Karpas-422 (cell line): Measurements from ENCODE around the gene TBC1D10A. TPM values are rescaled to one million over a fixed set of nuclear protein-coding genes. Genes with fewer than 3 reads are reported as not detected.

Experiments used
- DNase-seq: peaks from one replicate; pipeline ENCODE4 v3.0.0-alpha.2; 2015
- H2AFZ ChIP-seq: fragments of 200-600 bp; sonication (generic); 2 replicates; pipeline ENCODE4 v1.6.1; 2014; ENCODE audit warnings: antibody characterized with exemption, low read length, mixed read lengths
- H3K27ac ChIP-seq: fragments of 200-600 bp; sonication (generic); 2 replicates; pipeline ENCODE4 v1.5.1; 2014; ENCODE audit warnings: mild to moderate bottlenecking, low read length, moderate library complexity
- H3K27me3 ChIP-seq: fragments of 200-600 bp; sonication (generic); 2 replicates; pipeline ENCODE4 v1.6.1; 2014; ENCODE audit warnings: low read length, mixed read lengths
- H3K36me3 ChIP-seq: fragments of 200-600 bp; sonication (generic); 2 replicates; pipeline ENCODE4 v1.6.1; 2014; ENCODE audit warnings: low read length, mixed read lengths; ENCODE audit not compliant: insufficient read depth
- H3K4me1 ChIP-seq: fragments of 200-600 bp; sonication (generic); 2 replicates; pipeline ENCODE4 v1.6.1; 2014; ENCODE audit warnings: mild to moderate bottlenecking, low read length, mixed read lengths
- H3K4me2 ChIP-seq: fragments of 200-600 bp; sonication (generic); 2 replicates; pipeline ENCODE4 v1.6.1; 2014; ENCODE audit warnings: low read length, low read depth, mild to moderate bottlenecking; ENCODE audit not compliant: poor library complexity, severe bottlenecking
- H3K4me3 ChIP-seq: fragments of 200-600 bp; sonication (generic); 2 replicates; pipeline ENCODE4 v1.5.1; 2014; ENCODE audit warnings: mild to moderate bottlenecking, antibody characterized with exemption, low read length, mixed read lengths
- H3K79me2 ChIP-seq: fragments of 200-600 bp; sonication (generic); 2 replicates; pipeline ENCODE4 v1.6.1; 2014; ENCODE audit warnings: mild to moderate bottlenecking, low read length, mixed read lengths
- H3K9ac ChIP-seq: fragments of 200-600 bp; sonication (generic); 2 replicates; pipeline ENCODE4 v1.6.0; 2014; ENCODE audit warnings: low read length
- H3K9me2 ChIP-seq: fragments of 200-600 bp; sonication (generic), shearing (Covaris generic); replicated peaks from 2 replicates; pipeline ENCODE4 v1.6.0; 2014; ENCODE audit warnings: mild to moderate bottlenecking, low read length, moderate library complexity; ENCODE audit not compliant: insufficient read depth
- H3K9me3 ChIP-seq: fragments of 300-700, 200-600 bp; sonication (generic); 2 replicates; pipeline ENCODE4 v1.6.1; 2014; ENCODE audit warnings: low read length, mixed read lengths
- H4K20me1 ChIP-seq: fragments of 200-600 bp; sonication (generic); 2 replicates; pipeline ENCODE4 v1.6.1; 2014; ENCODE audit warnings: mild to moderate bottlenecking, antibody characterized with exemption, low read length, low read depth; ENCODE audit not compliant: insufficient read depth
- total RNA-seq: library from RNA; depleted of rRNA; stranded (reverse); fragments of >200 nt; shearing (Covaris generic); gene quantifications from 2 replicates; pipeline ENCODE4 v1.2.3, GENCODE V29; 2014; ENCODE audit warnings: low replicate concordance; rRNA removed

Gene TBC1D10A, protein sequence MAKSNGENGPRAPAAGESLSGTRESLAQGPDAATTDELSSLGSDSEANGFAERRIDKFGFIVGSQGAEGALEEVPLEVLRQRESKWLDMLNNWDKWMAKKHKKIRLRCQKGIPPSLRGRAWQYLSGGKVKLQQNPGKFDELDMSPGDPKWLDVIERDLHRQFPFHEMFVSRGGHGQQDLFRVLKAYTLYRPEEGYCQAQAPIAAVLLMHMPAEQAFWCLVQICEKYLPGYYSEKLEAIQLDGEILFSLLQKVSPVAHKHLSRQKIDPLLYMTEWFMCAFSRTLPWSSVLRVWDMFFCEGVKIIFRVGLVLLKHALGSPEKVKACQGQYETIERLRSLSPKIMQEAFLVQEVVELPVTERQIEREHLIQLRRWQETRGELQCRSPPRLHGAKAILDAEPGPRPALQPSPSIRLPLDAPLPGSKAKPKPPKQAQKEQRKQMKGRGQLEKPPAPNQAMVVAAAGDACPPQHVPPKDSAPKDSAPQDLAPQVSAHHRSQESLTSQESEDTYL
- 7.6 and 16.9 TPM in 2 replicates for total RNA-seq

DNA sequence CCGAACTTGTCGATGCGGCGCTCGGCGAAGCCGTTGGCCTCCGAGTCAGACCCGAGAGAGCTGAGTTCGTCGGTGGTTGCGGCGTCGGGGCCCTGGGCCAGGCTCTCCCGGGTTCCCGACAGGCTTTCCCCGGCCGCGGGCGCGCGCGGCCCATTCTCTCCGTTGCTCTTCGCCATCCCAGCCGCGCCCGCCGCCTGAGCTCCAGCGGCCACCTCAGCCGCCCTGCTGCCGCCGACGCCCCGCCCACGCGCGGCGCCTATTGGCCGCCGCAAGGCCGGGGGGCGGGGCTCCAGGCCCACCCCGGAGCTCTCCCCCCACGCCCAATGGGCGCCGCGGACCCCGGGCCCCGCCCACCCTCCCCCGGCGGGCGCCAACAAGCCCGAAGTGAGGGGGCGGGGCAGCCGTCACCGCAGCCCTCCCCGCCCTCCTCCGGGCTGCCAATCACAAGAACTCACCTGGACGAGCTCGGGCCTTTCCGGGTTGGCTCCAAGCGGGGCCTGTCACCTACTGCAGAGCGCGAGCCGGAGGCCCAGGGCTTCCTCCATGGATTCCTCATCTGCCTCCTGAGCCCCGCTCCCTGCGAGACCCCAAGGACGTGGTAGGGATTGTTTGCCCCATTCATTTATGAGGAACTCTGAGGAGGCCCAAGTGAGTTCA, at the start of gene TBC1D10A:
Gene TBC1D10A, minus strand, starts transcription at position 236 of the 657 bp plus-strand sequence. Its CDS starts 60 bp downstream, at position 176.
- Histone ChIP-seq H3K79me2 (peaks cover 25% of the 10 kb centered on the region), H3K4me1 (peaks cover 30% of the 10 kb centered on the region), H3K9me3 (no peaks in the 10 kb centered on the region)

DNA sequence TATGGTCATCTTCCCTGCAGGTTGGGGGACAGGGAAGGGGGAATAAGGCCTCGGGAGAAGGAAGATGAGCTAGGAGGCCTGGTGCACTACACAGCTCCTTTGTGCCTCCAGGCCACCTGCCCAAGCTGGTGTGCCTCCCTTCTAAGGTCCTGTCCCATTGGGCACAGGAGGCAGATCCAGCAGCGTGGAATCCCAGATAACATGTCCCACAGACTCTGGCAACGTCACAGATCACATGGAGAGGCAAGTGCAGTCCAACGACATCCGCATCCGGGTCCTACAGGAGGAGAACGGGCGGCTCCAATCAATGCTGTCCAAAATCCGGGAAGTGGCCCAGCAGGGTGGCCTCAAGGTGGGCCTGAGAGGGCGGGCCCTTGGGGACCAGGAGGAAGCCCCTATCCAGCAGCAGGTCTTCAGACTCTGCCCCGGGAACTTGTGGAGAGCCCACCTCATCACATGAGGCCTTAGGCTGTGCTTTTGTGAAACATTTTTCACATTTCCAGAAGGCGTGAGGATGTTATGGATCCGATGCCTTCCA, 48.6 kb upstream of the TBC1D10A start:
- H2AFZ ChIP-seq: no peak overlapping the region
- no peak overlapping the region for H3K4me2 ChIP-seq
- peaks cover 2% of the 10 kb centered on the region; the same call in 1 of the 2 replicates for H3K4me1 ChIP-seq
- H4K20me1 ChIP-seq: no peaks in the 10 kb centered on the region
- no peak overlapping the region for H3K9ac ChIP-seq
- no peaks in the 10 kb centered on the region for H3K9me3 ChIP-seq
- H3K9me2 ChIP-seq: no peaks in the 10 kb centered on the region
- H3K36me3 ChIP-seq: no peaks in the 10 kb centered on the region
- H3K27ac ChIP-seq: no peak overlapping the region
- H3K27me3 ChIP-seq: no peaks in the 10 kb centered on the region
- H3K4me3 ChIP-seq: no peak overlapping the region
- no peak for DNase-seq
- no peaks in the 10 kb centered on the region for H3K79me2 ChIP-seq

More for the DNA sequence above, at the start of gene TBC1D10A:
- Histone ChIP-seq H3K9me2 (no peaks in the 10 kb centered on the region), H3K4me3 (peak within 1 kb of the TSS; percentile 93), H4K20me1 (peaks cover 4% of the 10 kb centered on the region; the same call in 1 of the 2 replicates), H3K4me2 (peak within 1 kb of the TSS; percentile 93), H3K9ac (peak within 1 kb of the TSS; percentile 95), H3K36me3 (peaks cover 3% of the 10 kb centered on the region; the same call in 1 of the 2 replicates), H3K27ac (peak within 1 kb of the TSS; percentile 62), H2AFZ (peak within 1 kb of the TSS; percentile 80; the same call in 1 of the 2 replicates), H3K27me3 (no peaks in the 10 kb centered on the region)
- DNase-seq: peak; percentile 96

DNA sequence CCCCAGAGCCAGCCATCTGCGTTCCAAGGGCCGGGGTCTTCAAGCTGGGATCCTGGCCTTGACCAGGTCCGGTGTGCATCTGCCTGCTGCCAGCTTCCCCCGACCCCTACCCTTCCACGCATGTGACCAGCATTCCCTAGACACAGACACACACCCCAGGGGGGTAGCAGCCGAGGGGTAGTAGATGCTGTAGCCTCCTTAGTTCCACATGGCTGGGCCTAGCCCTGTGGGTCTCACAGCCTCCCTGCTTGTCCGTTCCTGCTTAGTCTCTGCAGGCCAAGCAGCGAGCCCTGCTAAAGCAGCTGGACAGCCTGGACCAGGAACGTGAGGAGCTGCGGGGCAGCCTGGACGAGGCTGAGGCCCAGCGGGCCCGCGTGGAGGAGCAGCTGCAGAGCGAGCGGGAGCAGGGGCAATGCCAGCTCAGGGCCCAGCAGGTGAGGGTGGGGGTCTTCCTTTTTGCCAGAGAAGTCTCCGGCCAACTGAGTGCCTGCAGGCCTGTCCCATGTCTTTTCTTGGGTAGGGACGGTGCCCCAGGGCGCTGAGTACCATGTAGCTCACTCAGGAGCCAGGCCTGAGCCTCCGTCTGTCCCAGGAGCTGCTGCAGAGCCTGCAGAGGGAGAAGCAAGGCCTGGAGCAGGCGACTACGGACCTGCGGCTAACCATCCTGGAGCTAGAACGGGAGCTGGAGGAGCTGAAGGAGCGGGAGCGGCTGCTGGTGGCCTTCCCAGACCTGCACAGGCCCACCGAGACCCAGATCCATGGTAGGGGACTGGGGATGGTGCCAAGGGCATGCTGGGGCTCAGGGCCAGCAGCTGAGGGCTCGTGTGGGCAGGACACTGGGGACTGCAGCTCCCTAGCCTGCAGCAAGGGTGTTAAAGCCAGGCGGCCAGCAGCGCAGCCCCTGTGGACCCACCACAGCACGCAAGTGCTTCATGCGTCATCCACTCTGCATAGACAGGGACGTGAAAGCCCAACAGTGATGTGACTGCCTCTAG, 46.9 kb upstream of the TBC1D10A start:
- no peaks in the 10 kb centered on the region for H3K79me2 ChIP-seq
- no peaks in the 10 kb centered on the region for H3K36me3 ChIP-seq
- H3K27ac ChIP-seq: no peak overlapping the region
- no peak overlapping the region for H2AFZ ChIP-seq
- H3K9ac ChIP-seq: no peak overlapping the region
- no peaks in the 10 kb centered on the region for H3K9me3 ChIP-seq
- no peak overlapping the region for H3K4me3 ChIP-seq
- no peaks in the 10 kb centered on the region for H3K9me2 ChIP-seq
- no peaks in the 10 kb centered on the region for H4K20me1 ChIP-seq
- H3K4me1 ChIP-seq: no peaks in the 10 kb centered on the region
- H3K4me2 ChIP-seq: no peak overlapping the region
- H3K27me3 ChIP-seq: no peaks in the 10 kb centered on the region
- DNase-seq: no peak

DNA sequence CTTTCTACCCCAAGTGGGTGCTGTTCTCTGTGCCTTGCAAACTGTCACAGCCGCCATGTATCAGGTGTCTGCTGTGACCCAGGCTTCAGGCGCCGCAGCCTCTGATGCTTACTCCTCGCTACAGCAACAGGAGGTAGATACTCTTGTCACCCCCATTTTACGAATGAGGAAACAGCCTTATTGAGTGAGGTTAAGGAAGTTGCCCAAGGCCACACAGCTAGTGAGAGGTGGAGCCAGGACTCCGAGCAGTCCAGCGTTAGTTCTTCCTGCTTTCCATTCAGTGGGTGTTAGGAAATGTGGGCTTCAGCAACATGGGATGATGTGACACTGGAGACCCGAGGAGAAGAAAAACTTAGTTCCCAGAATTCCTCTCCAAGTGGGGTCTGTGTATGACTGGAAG, 46.2 kb upstream of the TBC1D10A start:
- no peaks in the 10 kb centered on the region for H3K4me1 ChIP-seq
- H3K4me2 ChIP-seq: no peak overlapping the region
- no peaks in the 10 kb centered on the region for H4K20me1 ChIP-seq
- no peaks in the 10 kb centered on the region for H3K79me2 ChIP-seq
- no peak overlapping the region for H3K9ac ChIP-seq
- H3K4me3 ChIP-seq: no peak overlapping the region
- H3K36me3 ChIP-seq: no peaks in the 10 kb centered on the region
- H3K9me2 ChIP-seq: no peaks in the 10 kb centered on the region
- no peaks in the 10 kb centered on the region for H3K9me3 ChIP-seq
- no peak overlapping the region for H2AFZ ChIP-seq
- no peak overlapping the region for H3K27ac ChIP-seq
- H3K27me3 ChIP-seq: no peaks in the 10 kb centered on the region
- DNase-seq: no peak

DNA sequence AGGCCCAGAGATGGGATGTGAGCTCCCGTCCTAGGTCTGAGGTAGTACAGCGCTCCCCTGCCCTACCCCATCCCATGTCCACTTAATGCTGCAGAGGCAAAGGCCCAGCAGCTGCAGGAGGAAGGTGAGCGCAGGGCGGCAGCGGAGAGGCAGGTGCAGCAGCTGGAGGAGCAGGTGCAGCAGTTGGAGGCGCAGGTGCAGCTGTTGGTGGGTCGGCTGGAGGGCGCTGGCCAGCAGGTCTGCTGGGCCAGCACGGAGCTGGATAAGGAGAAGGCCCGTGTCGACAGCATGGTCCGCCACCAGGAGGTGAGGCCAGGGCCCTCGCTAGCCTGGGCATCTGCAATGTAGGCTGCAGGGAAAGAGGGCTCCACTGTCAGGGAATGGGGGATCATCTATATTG, 45.2 kb upstream of the TBC1D10A start:
- no peak overlapping the region for H3K27ac ChIP-seq
- H4K20me1 ChIP-seq: no peaks in the 10 kb centered on the region
- H3K9me3 ChIP-seq: no peaks in the 10 kb centered on the region
- no peak overlapping the region for H3K4me2 ChIP-seq
- no peak for DNase-seq
- H3K36me3 ChIP-seq: no peaks in the 10 kb centered on the region
- H3K79me2 ChIP-seq: no peaks in the 10 kb centered on the region
- no peaks in the 10 kb centered on the region for H3K9me2 ChIP-seq
- H2AFZ ChIP-seq: no peak overlapping the region
- no peaks in the 10 kb centered on the region for H3K27me3 ChIP-seq
- no peak overlapping the region for H3K9ac ChIP-seq
- H3K4me3 ChIP-seq: no peak overlapping the region
- H3K4me1 ChIP-seq: no peaks in the 10 kb centered on the region

DNA sequence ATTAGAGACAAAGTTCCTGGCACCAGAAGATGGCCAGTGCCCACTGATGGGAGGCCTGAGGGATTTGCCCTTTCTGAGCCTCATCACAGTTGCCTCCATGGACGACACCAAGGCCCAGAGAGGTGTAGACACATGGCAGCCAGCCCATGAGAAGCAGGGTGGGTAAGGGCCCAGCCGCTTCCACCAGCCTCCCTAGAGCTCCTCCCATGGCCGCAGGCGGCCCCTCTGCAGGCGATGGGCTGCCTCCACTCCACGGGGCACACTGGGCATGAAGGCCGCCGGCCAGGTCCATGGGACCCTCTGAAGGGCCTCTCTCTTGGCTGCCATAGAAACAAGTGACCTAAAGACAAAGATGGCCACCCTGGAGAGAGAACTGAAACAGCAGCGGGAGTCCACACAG, 44.6 kb upstream of the TBC1D10A start:
- H3K27ac ChIP-seq: no peak overlapping the region
- H3K79me2 ChIP-seq: no peaks in the 10 kb centered on the region
- no peak for DNase-seq
- H3K4me1 ChIP-seq: no peaks in the 10 kb centered on the region
- no peaks in the 10 kb centered on the region for H3K9me2 ChIP-seq
- H3K4me2 ChIP-seq: no peak overlapping the region
- H3K9ac ChIP-seq: no peak overlapping the region
- H3K36me3 ChIP-seq: no peaks in the 10 kb centered on the region
- H4K20me1 ChIP-seq: no peaks in the 10 kb centered on the region
- H3K27me3 ChIP-seq: no peaks in the 10 kb centered on the region
- no peaks in the 10 kb centered on the region for H3K9me3 ChIP-seq
- no peak overlapping the region for H3K4me3 ChIP-seq
- H2AFZ ChIP-seq: no peak overlapping the region

DNA sequence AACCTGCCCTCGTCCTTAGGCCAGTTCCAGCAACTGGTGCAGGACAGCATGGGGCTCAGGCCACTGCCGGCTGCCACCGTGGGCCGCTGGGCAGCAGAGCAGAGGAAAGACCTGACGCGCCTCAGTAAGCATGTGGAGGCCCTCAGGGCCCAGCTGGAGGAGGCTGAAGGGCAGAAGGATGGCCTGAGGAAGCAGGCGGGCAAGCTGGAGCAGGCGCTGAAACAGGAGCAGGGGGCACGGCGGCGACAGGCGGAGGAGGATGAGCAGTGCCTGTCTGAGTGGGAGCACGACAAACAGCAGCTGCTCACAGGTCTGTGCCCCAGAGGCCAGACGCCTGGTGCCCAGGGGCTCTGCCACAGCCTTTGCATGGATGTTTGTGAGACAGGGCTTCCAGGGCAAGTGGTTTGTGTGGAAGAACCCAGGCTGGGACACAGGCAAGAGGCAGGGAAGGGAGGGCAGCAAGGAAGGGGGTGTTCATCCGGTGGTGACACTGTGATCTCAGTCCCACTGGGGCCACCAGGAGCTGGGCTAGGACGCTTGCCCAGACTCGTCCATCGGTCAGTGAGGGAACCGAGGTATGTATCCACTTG, 44.0 kb upstream of the TBC1D10A start:
- Histone ChIP-seq H2AFZ (no peak overlapping the region), H3K36me3 (no peaks in the 10 kb centered on the region), H3K79me2 (no peaks in the 10 kb centered on the region), H3K4me2 (no peak overlapping the region), H3K27ac (no peak overlapping the region), H3K4me3 (no peak overlapping the region), H3K9ac (no peak overlapping the region), H3K9me3 (no peaks in the 10 kb centered on the region), H3K9me2 (no peaks in the 10 kb centered on the region), H4K20me1 (no peaks in the 10 kb centered on the region), H3K27me3 (no peaks in the 10 kb centered on the region), H3K4me1 (no peaks in the 10 kb centered on the region)
- no peak for DNase-seq
